Uterus (tissue), 4 donors: ENCODE data around the gene DEDD2. TPM values are rescaled to one million over a fixed set of nuclear protein-coding genes. Genes with fewer than 3 reads are reported as not detected.

Experiments
- DNase-seq, 2 donors: peaks; one replicate each; pipeline ENCODE4 v3.0.0-alpha.2; 2019 to 2020
- H3K27ac ChIP-seq, 2 donors: fragments of 200-600 bp; sonication (generic); 1 replicate in 1 of 2; 2 replicates in 1 of 2; pipeline ENCODE4 v1.5.1; 2016 to 2018
- H3K27me3 ChIP-seq, 2 donors: fragments of 200-600 bp; sonication (generic); one replicate each; pipeline ENCODE4 v1.5.1; 2018 to 2019; ENCODE audit warnings: control low read depth in 1 of 2
- H3K36me3 ChIP-seq, 2 donors: fragments of 200-600 bp; sonication (generic); one replicate each; pipeline ENCODE4 v1.5.1; 2019; ENCODE audit warnings: control low read depth in 1 of 2
- H3K4me1 ChIP-seq, 2 donors: fragments of 200-600 bp; sonication (generic); one replicate each; pipeline ENCODE4 v1.5.1; 2018 to 2019; ENCODE audit warnings: control low read depth in 1 of 2
- H3K4me3 ChIP-seq, 2 donors: fragments of 200-600 bp; sonication (generic); 1 replicate in 1 of 2; 2 replicates in 1 of 2; pipeline ENCODE4 v1.5.1; 2018 to 2019; ENCODE audit warnings: mild to moderate bottlenecking in 1 of 2
- H3K9me3 ChIP-seq, 2 donors: fragments of 200-600 bp; sonication (generic); one replicate each; pipeline ENCODE4 v1.5.1; 2019; ENCODE audit warnings: control low read depth in 1 of 2
- CTCF ChIP-seq, 4 experiments: fragments of 200-600 bp in 2 of 4; fragments of 450-650 bp in 2 of 4; sonication (generic) in 2 of 4; IDR thresholded peaks; one replicate each; pipeline ENCODE4 v1.5.1; 2016 to 2019; ENCODE audit warnings: antibody characterized with exemption in 4 of 4, mild to moderate bottlenecking in 2 of 4, moderate library complexity in 1 of 4
- POLR2A ChIP-seq, 2 donors: fragments of 450-650 bp; IDR thresholded peaks; one replicate each; pipeline ENCODE4 v1.6.1; 2016; ENCODE audit warnings: antibody characterized with exemption in 2 of 2, mild to moderate bottlenecking in 1 of 2, moderate library complexity in 1 of 2
- intact Hi-C: fragments of 100-400 bp; cut with DNase I; formaldehyde crosslinking; loops from one replicate; pipeline ENCODE4 v1.15.1; 2023; ENCODE audit warnings: low total_unique reads
- total RNA-seq, 4 donors: library from RNA; depleted of rRNA in 3 of 4; stranded (reverse); fragments of >200 nt in 3 of 4; gene quantifications; one replicate each; pipeline versions ENCODE4 v1.1.0 to v1.2.4, GENCODE V29; 2014 to 2023
- donor health status: DM: yes; HTN: yes; CAD: no.

Gene DEDD2
- total RNA-seq, 4 donors from 2014 or later, result 8.2 to 127 (median 23.0) TPM

- Histone ChIP-seq H3K27ac (peak within 1 kb of the TSS; percentile 88 to 95), H3K27me3 (no peaks in the 10 kb centered on the region), H3K4me3 (peak within 1 kb of the TSS; percentile 58 to 81), H3K36me3 (no peaks in the 10 kb centered on the region), H3K9me3 (no peaks in the 10 kb centered on the region), H3K4me1 (peaks cover 4 to 17% of the 10 kb centered on the region in 2 donors)
- intact Hi-C loops, result no loop called here
- TF ChIP-seq POLR2A (IDR thresholded peaks at IDR 0.05), result peak; percentile 86 to 88
- peak in 1 of 4 experiments; percentile 40 for TF ChIP-seq CTCF (IDR thresholded peaks at IDR 0.05)
- peak; percentile 98 to 99 for DNase-seq
Observed at GRCh38 chr19:42242512-42243409, 25.3 kb upstream of the DEDD2 start, which contains the start of gene GSK3A. Gene GSK3A, minus strand, starts transcription at chr19:42242602. Its CDS starts 137 bp downstream, at chr19:42242465.

GRCh38 chr19:42242069-42242511 lies 24.6 kb upstream of the DEDD2 start:
- DNase-seq, result peak in 1 of 2 donors; percentile 39
- H3K4me1 ChIP-seq, result peaks cover 4 to 17% of the 10 kb centered on the region in 2 donors
- peak overlapping the region; percentile 86 to 95 for H3K27ac ChIP-seq
- H3K27me3 ChIP-seq, result no peaks in the 10 kb centered on the region
- H3K36me3 ChIP-seq, result no peaks in the 10 kb centered on the region
- H3K9me3 ChIP-seq, result no peaks in the 10 kb centered on the region
- TF ChIP-seq CTCF (IDR thresholded peaks at IDR 0.05) (peak in 1 of 4 experiments; percentile 4), POLR2A (IDR thresholded peaks at IDR 0.05) (no peak)
- H3K4me3 ChIP-seq, result peak overlapping the region; percentile 58 to 81
- intact Hi-C loops, result no loop called here

GRCh38 chr19:42241279-42241678 lies 23.8 kb upstream of the DEDD2 start:
- Histone ChIP-seq H3K9me3 (no peaks in the 10 kb centered on the region), H3K27me3 (no peaks in the 10 kb centered on the region), H3K27ac (peak overlapping the region; percentile 86 to 95), H3K4me3 (peak overlapping the region in 1 of 2 donors; percentile 81), H3K36me3 (no peaks in the 10 kb centered on the region), H3K4me1 (peaks cover 4 to 15% of the 10 kb centered on the region in 2 donors)
- intact Hi-C loops, result no loop called here
- no peak for DNase-seq
- TF ChIP-seq POLR2A (IDR thresholded peaks at IDR 0.05) (no peak), CTCF (IDR thresholded peaks at IDR 0.05) (no peak)

GRCh38 chr19:42239544-42240220 lies 22.2 kb upstream of the DEDD2 start:
- Histone ChIP-seq H3K4me1 (peaks cover 0 to 6% of the 10 kb centered on the region in 2 donors), H3K4me3 (no peak overlapping the region), H3K27ac (no peak overlapping the region), H3K9me3 (no peaks in the 10 kb centered on the region), H3K27me3 (no peaks in the 10 kb centered on the region), H3K36me3 (no peaks in the 10 kb centered on the region)
- TF ChIP-seq CTCF (IDR thresholded peaks at IDR 0.05) (no peak), POLR2A (IDR thresholded peaks at IDR 0.05) (no peak)
- intact Hi-C loops, result no loop called here
- DNase-seq, result no peak
